ENCODE data around the gene RASGEF1C.

DNA sequence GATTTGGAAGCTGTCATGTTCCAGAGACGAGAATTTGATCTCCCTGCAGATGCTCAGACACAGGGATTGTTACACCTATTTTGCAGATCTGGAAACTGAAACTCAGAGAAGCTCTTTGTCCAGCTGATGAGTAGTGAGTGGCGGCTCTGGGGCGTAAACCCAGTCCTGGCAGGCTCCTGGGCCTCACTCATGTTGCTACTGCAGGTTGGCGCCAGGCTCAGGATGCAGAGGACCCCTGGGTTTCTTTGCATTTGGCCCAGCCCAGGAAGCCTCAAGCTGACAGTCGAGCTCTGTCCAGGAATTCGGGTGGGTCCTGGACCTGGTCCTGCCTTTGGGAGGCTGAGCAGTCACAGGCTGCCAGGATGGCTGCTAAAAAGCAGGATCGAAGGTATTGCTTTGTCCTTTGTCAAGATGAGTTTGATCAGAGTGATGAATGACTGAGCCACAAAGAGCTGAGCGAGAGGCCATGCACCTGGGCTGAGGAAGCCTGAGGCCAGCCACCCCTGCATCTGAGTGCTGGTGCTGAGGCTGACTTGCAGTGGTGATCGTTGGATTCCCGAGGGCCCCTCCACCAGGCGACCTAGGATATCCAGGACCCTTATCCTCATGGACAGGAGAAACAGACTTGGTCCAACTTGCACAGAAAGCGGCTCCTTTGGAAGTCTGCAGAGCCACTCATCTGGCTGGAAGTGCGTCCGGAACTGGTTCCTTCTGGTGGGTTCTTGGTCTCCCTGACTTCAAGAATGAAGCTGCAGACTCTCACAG lies 129.1 kb downstream of the RASGEF1C start:
- TF ChIP-seq, protein P1, sequence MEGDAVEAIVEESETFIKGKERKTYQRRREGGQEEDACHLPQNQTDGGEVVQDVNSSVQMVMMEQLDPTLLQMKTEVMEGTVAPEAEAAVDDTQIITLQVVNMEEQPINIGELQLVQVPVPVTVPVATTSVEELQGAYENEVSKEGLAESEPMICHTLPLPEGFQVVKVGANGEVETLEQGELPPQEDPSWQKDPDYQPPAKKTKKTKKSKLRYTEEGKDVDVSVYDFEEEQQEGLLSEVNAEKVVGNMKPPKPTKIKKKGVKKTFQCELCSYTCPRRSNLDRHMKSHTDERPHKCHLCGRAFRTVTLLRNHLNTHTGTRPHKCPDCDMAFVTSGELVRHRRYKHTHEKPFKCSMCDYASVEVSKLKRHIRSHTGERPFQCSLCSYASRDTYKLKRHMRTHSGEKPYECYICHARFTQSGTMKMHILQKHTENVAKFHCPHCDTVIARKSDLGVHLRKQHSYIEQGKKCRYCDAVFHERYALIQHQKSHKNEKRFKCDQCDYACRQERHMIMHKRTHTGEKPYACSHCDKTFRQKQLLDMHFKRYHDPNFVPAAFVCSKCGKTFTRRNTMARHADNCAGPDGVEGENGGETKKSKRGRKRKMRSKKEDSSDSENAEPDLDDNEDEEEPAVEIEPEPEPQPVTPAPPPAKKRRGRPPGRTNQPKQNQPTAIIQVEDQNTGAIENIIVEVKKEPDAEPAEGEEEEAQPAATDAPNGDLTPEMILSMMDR (IDR thresholded peaks at IDR 0.05) = no peak
- TF ChIP-seq EZH2 (IDR thresholded peaks at IDR 0.05) (no peak), EZH2phosphoT487 (IDR thresholded peaks at IDR 0.05) (no peak)
